H1 (cell line): Measurements from ENCODE around the gene OSBPL5. TPM values are rescaled to one million over a fixed set of nuclear protein-coding genes. Genes with fewer than 3 reads are reported as not detected.

Source experiments
- CTCF ChIA-PET: fragments of 300-600 bp; sonication (Branson Sonifier 250); formaldehyde crosslinking; loops from one replicate; lab custom pipeline; 2021; ENCODE audit not compliant: partially characterized antibody; lab: Charles Lee
- POLR2A ChIA-PET: fragments of 300-600 bp; sonication (Branson Sonifier 250); formaldehyde crosslinking; loops from one replicate; lab custom pipeline; 2021; ENCODE audit warnings: inconsistent platforms; ENCODE audit not compliant: partially characterized antibody; lab: Charles Lee
- DNase-seq, 2 experiments: peaks; one replicate each; pipeline versions ENCODE4 v3.0.0 to v3.0.0-alpha.2; 2010 to 2022; ENCODE audit warnings: low spot score in 2 of 2, low read depth in 1 of 2, mixed read lengths in 1 of 2
- FAIRE-seq: peaks from 2 replicates; lab custom pipeline; 2011; peaks lifted over from hg19 to GRCh38; lab: Jason Lieb, UNC
- H2AFZ ChIP-seq: 2 replicates; pipeline ENCODE4 v1.8.1; 2012; ENCODE audit warnings: low read length, inconsistent platforms
- H2AK5ac ChIP-seq: 2 replicates; pipeline ENCODE4 v1.6.1; 2013; ENCODE audit warnings: low read depth, low read length
- H2BK120ac ChIP-seq: replicated peaks from 2 replicates; pipeline ENCODE3; 2013; ENCODE audit warnings: low read depth, low read length, inconsistent platforms
- H2BK12ac ChIP-seq: 2 replicates; pipeline ENCODE4 v1.6.1; 2013; ENCODE audit warnings: low read depth, low read length
- H2BK15ac ChIP-seq: 2 replicates; pipeline ENCODE4 v1.6.1; 2013; ENCODE audit warnings: low read length
- H2BK20ac ChIP-seq: 2 replicates; pipeline ENCODE4 v1.6.1; 2013; ENCODE audit warnings: low read length
- H2BK5ac ChIP-seq: 2 replicates; pipeline ENCODE4 v1.6.1; 2013; ENCODE audit warnings: low read depth, low read length
- H3K14ac ChIP-seq: 2 replicates; pipeline ENCODE4 v1.6.1; 2013; ENCODE audit warnings: inconsistent platforms; ENCODE audit not compliant: insufficient read length
- H3K18ac ChIP-seq: 2 replicates; pipeline ENCODE4 v1.6.1; 2013; ENCODE audit warnings: low read length; ENCODE audit errors: extremely low read depth
- H3K23ac ChIP-seq: 2 replicates; pipeline ENCODE4 v1.6.1; 2013; ENCODE audit warnings: inconsistent platforms; ENCODE audit not compliant: insufficient read length
- H3K23me2 ChIP-seq: 2 replicates; pipeline ENCODE4 v1.6.1; 2013; ENCODE audit warnings: low read depth, low read length
- H3K27ac ChIP-seq: 2 replicates; pipeline ENCODE4 v1.6.1; 2011; ENCODE audit warnings: low read depth, low read length, inconsistent platforms
- H3K27me3 ChIP-seq, 4 experiments: replicated peaks in 1 of 4; 1 replicate in 1 of 4; 2 replicates in 3 of 4; pipeline versions ENCODE4 v1.6.1 to v1.8.1; 2011 to 2013; ENCODE audit warnings: low read length in 3 of 4, mild to moderate bottlenecking in 3 of 4, inconsistent platforms in 2 of 4, mixed read lengths in 2 of 4, moderate library complexity in 1 of 4; ENCODE audit not compliant: control insufficient read depth in 3 of 4, insufficient read depth in 3 of 4; ENCODE audit errors: extremely low read depth in 1 of 4
- H3K36me3 ChIP-seq, 4 experiments: 2 replicates each; pipeline versions ENCODE4 v1.6.1 to v1.8.1; 2011 to 2013; ENCODE audit warnings: mild to moderate bottlenecking in 4 of 4, low read length in 3 of 4, moderate library complexity in 2 of 4, control low read depth in 1 of 4, inconsistent platforms in 1 of 4; ENCODE audit not compliant: insufficient read depth in 4 of 4, control insufficient read depth in 2 of 4
- H3K4ac ChIP-seq: replicated peaks from 2 replicates; pipeline ENCODE3; 2013; ENCODE audit warnings: low read length, low read depth, mixed read lengths, inconsistent platforms; ENCODE audit not compliant: insufficient read length
- H3K4me1 ChIP-seq, 4 experiments: replicated peaks in 1 of 4; 1 replicate in 1 of 4; 2 replicates in 3 of 4; pipeline versions ENCODE4 v1.6.1 to v1.8.1; 2011 to 2013; ENCODE audit warnings: low read length in 3 of 4, inconsistent platforms in 2 of 4, mixed read lengths in 1 of 4; ENCODE audit not compliant: insufficient read depth in 4 of 4, control insufficient read depth in 3 of 4
- H3K4me2 ChIP-seq, 2 experiments: 2 replicates each; pipeline versions ENCODE4 v1.6.1 to v1.8.1; 2011 to 2013; ENCODE audit warnings: low read depth in 2 of 2, low read length in 2 of 2, control low read depth in 1 of 2, inconsistent platforms in 1 of 2, mild to moderate bottlenecking in 1 of 2; ENCODE audit not compliant: insufficient read depth in 1 of 2
- H3K4me3 ChIP-seq, 4 experiments: fragments of 200-600, 300-600 bp in 1 of 4; sonication (generic), shearing (Covaris generic), sonication (Bioruptor Twin) in 1 of 4; 2 replicates each; pipeline versions ENCODE4 v1.5.1 to v1.8.1; 2011 to 2016; ENCODE audit warnings: low read length in 4 of 4, low read depth in 3 of 4, control low read depth in 2 of 4, inconsistent platforms in 2 of 4, mild to moderate bottlenecking in 2 of 4, mixed read lengths in 1 of 4, moderate library complexity in 1 of 4; ENCODE audit not compliant: insufficient read depth in 2 of 4; ENCODE audit errors: extremely low read depth in 1 of 4
- H3K56ac ChIP-seq: replicated peaks from 2 replicates; pipeline ENCODE3; 2013; ENCODE audit warnings: low read depth, mild to moderate bottlenecking, mixed read lengths, low read length, inconsistent platforms; ENCODE audit not compliant: insufficient read length
- H3K79me1 ChIP-seq: 2 replicates; pipeline ENCODE4 v1.6.1; 2013; ENCODE audit warnings: low read depth, low read length, control low read depth
- H3K79me2 ChIP-seq, 2 experiments: 2 replicates each; pipeline versions ENCODE4 v1.6.1 to v1.8.1; 2012 to 2013; ENCODE audit warnings: low read length in 2 of 2, mild to moderate bottlenecking in 2 of 2, inconsistent platforms in 1 of 2; ENCODE audit not compliant: insufficient read depth in 2 of 2, control insufficient read depth in 1 of 2
- H3K9ac ChIP-seq, 4 experiments: replicated peaks in 1 of 4; 1 replicate in 1 of 4; 2 replicates in 3 of 4; pipeline versions ENCODE4 v1.6.1 to v1.8.1; 2011 to 2013; ENCODE audit warnings: low read depth in 3 of 4, low read length in 3 of 4, control low read depth in 2 of 4, mild to moderate bottlenecking in 2 of 4, moderate library complexity in 2 of 4, inconsistent platforms in 1 of 4; ENCODE audit errors: extremely low read depth in 1 of 4
- H3K9me3 ChIP-seq, 2 experiments: 2 replicates each; pipeline versions ENCODE4 v1.6.1 to v1.8.1; 2012 to 2013; ENCODE audit warnings: mild to moderate bottlenecking in 2 of 2, moderate library complexity in 2 of 2, control low read depth in 1 of 2, inconsistent platforms in 1 of 2, low read depth in 1 of 2, low read length in 1 of 2, mixed read lengths in 1 of 2; ENCODE audit not compliant: insufficient read depth in 2 of 2
- H4K20me1 ChIP-seq, 2 experiments: replicated peaks in 1 of 2; 2 replicates each; pipeline versions ENCODE3 to v1.8.1; 2011 to 2013; ENCODE audit warnings: inconsistent platforms in 2 of 2, low read length in 2 of 2, mild to moderate bottlenecking in 1 of 2; ENCODE audit not compliant: insufficient read depth in 2 of 2, control insufficient read depth in 1 of 2
- H4K5ac ChIP-seq: 2 replicates; pipeline ENCODE4 v1.6.1; 2013; ENCODE audit warnings: low read length, low read depth, mixed read lengths, inconsistent platforms; ENCODE audit not compliant: insufficient read length
- H4K8ac ChIP-seq: 2 replicates; pipeline ENCODE4 v1.8.0; 2013; ENCODE audit warnings: mild to moderate bottlenecking, moderate library complexity, low read length, inconsistent platforms; ENCODE audit not compliant: insufficient read depth; ENCODE audit errors: extremely low read depth
- H4K91ac ChIP-seq: replicated peaks from 2 replicates; pipeline ENCODE3; 2013; ENCODE audit warnings: low read length, mixed read lengths, inconsistent platforms; ENCODE audit not compliant: insufficient read length
- CREB1 ChIP-seq: IDR thresholded peaks from 2 replicates; pipeline ENCODE4 v1.6.1; 2012; ENCODE audit warnings: inconsistent platforms
- JUN ChIP-seq: IDR thresholded peaks from 2 replicates; pipeline ENCODE4 v1.6.1; 2011; ENCODE audit warnings: low read depth, mild to moderate bottlenecking, improper control_type of control experiment, low read length
- JUND ChIP-seq: IDR thresholded peaks from 2 replicates; pipeline ENCODE4 v1.6.1; 2011; ENCODE audit warnings: mild to moderate bottlenecking, improper control_type of control experiment, low read length
- KDM4A ChIP-seq: IDR thresholded peaks from one replicate; pipeline ENCODE4 v1.7.1; 2012; ENCODE audit warnings: low read depth, mild to moderate bottlenecking, moderate library complexity, low read length, inconsistent platforms; ENCODE audit not compliant: severe bottlenecking
- MAFK ChIP-seq: IDR thresholded peaks from 2 replicates; pipeline ENCODE4 v1.6.1; 2012; ENCODE audit warnings: low read depth, mild to moderate bottlenecking, improper control_type of control experiment, low read length
- RFX5 ChIP-seq: IDR thresholded peaks from 2 replicates; pipeline ENCODE4 v1.6.1; 2011; ENCODE audit warnings: low read depth, low read length, improper control_type of control experiment, borderline replicate concordance
- SIRT6 ChIP-seq: IDR thresholded peaks from one replicate; pipeline ENCODE4 v1.7.1; 2012; ENCODE audit warnings: low read length, inconsistent platforms
- SIX5 ChIP-seq: IDR thresholded peaks from 2 replicates; pipeline ENCODE4 v1.6.1; 2011; ENCODE audit warnings: mild to moderate bottlenecking, low read depth, low read length
- SUZ12 ChIP-seq: fragments of 200-600 bp; sonication (generic); IDR thresholded peaks from 2 replicates; pipeline ENCODE4 v1.6.1; 2012; ENCODE audit warnings: mild to moderate bottlenecking, inconsistent platforms, low read length, moderate library complexity, mixed read lengths
- TAF1 ChIP-seq: IDR thresholded peaks from 2 replicates; pipeline ENCODE4 v1.6.1; 2011; ENCODE audit warnings: mild to moderate bottlenecking, low read depth, low read length
- TBP ChIP-seq: IDR thresholded peaks from 2 replicates; pipeline ENCODE4 v1.6.1; 2011; ENCODE audit warnings: low read depth, low read length, improper control_type of control experiment
- WGBS, 2 experiments: shearing (Covaris generic) in 1 of 2; methylation state at CpG; one replicate each; pipeline versions ENCODE4 v1.1.6 to v1.1.7; 2013 to 2015; ENCODE audit warnings: low lambda C conversion rate in 2 of 2, mixed read lengths in 2 of 2, inconsistent platforms in 1 of 2, low coverage in 1 of 2, missing lambda C conversion rate in 1 of 2; ENCODE audit not compliant: insufficient replicate concordance in 2 of 2, insufficient coverage in 1 of 2, insufficient read length in 1 of 2; ENCODE audit errors: extremely low coverage in 1 of 2, missing lambda C conversion rate in 1 of 2; 5-methylcytosine and 5-hydroxymethylcytosine counted together
- polyA plus RNA-seq, 7 experiments: library from polyadenylated mRNA; depleted of rRNA in 3 of 7; stranded (reverse) in 5 of 7; unstranded in 2 of 7; fragments of >200 nt in 5 of 7; fragments of 200-250 nt in 2 of 7; gene quantifications; 1 replicate in 5 of 7; 2 replicates in 1 of 7; 4 replicates in 1 of 7; pipeline versions ENCODE4 v1.2.1 to v1.2.3, GENCODE V29; 2011 to 2013; ENCODE audit warnings: missing spikeins in 2 of 7, mixed read lengths in 2 of 7
- total RNA-seq: library from RNA; stranded (reverse); fragmentation: NEBNext Ultra II Directional; extraction: Animal tissue kit (Norgen Biotek cat#: 25700); gene quantifications from 2 replicates; pipeline ENCODE4 v1.2.1, GENCODE V29; 2021
- TF ChIP-seq, protein P1 (sequence below): IDR thresholded peaks from 2 replicates; pipeline ENCODE4 v1.6.1; 2012; ENCODE audit warnings: inconsistent platforms

OSBPL5 gene
- total and polyA plus RNA-seq, 2 of the 8 experiments (the other 6 are each of a cell fraction or from before 2014, with no cell fraction given) = 3.4 to 9.9 TPM

DNA sequence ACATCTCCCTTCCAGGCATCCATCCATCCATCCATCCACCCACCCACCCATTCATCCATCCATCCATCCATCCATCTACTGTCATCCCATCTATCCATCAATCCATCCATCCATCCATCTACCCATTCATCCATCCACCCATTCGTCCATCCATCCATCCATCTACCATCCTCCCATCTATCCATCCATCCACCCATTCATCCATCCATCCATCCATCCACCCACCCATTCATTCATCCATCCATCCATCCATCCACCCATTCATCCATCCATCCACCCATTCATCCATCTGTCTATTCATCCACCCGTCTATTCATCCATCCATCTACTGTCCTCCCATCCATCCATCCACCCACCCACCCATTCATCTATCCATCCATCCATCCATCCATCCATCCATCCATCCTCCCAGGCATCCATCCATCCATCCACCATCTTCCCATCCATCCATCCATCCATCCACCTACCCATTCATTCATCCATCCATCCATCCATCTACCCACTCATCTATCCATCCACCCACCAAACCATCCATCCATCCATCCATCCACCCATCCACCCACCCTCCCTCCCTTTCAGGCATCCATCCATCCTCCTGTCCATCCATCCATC lies 33.7 kb downstream of the OSBPL5 start:
- H3K9me3 ChIP-seq = no peaks in the 10 kb centered on the region
- no peaks in the 10 kb centered on the region; a peak in 1 of 7 replicates for H3K27me3 ChIP-seq
- no peak overlapping the region for H2BK120ac ChIP-seq
- WGBS, 2 experiments = 94 to 100% methylated on average over 1 to 2 of the region's 2 CpGs
- no peak overlapping the region for H2BK5ac ChIP-seq
- no peak overlapping the region for H2AK5ac ChIP-seq
- peaks cover 0 to 9% (median 3%) of the 10 kb centered on the region in 4 experiments; a peak in 3 of 7 replicates for H3K4me1 ChIP-seq
- no peak overlapping the region for H3K9ac ChIP-seq
- no peak overlapping the region for H4K8ac ChIP-seq
- H4K20me1 ChIP-seq = peaks cover 0 to 2% of the 10 kb centered on the region in 2 experiments
- no peak overlapping the region for H2BK15ac ChIP-seq
- ChIA-PET POLR2A (interaction anchor here (0.7 to 2.8 kb wide), 2 partner anchors 12 to 78 kb away, joined by 3 to 7 read pairs; no protein-coding TSS in a partner anchor), CTCF (interaction anchor here (3.5 kb wide), 1 partner anchor 8 kb away, joined by 14 read pairs; no protein-coding TSS in a partner anchor)
- FAIRE-seq (no peak), DNase-seq (no peak)
- no peaks in the 10 kb centered on the region for H3K79me2 ChIP-seq
- H4K5ac ChIP-seq = no peak overlapping the region
- no peak overlapping the region for H3K18ac ChIP-seq
- TF ChIP-seq TAF1 (no peak), MAFK (no peak), JUN (no peak), SIRT6 (no peak), SIX5 (no peak), RFX5 (no peak), KDM4A (no peak), CREB1 (no peak), TBP (no peak), JUND (no peak), SUZ12 (no peak)
- TF ChIP-seq, protein P1, sequence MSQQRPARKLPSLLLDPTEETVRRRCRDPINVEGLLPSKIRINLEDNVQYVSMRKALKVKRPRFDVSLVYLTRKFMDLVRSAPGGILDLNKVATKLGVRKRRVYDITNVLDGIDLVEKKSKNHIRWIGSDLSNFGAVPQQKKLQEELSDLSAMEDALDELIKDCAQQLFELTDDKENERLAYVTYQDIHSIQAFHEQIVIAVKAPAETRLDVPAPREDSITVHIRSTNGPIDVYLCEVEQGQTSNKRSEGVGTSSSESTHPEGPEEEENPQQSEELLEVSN = no peak
- no peak overlapping the region for H2BK20ac ChIP-seq
- H3K79me1 ChIP-seq = no peaks in the 10 kb centered on the region
- H3K4me3 ChIP-seq = no peak overlapping the region
- no peak overlapping the region for H2AFZ ChIP-seq
- no peak overlapping the region for H3K56ac ChIP-seq
- no peak overlapping the region for H3K4me2 ChIP-seq
- no peak overlapping the region for H3K14ac ChIP-seq
- H3K27ac ChIP-seq = no peak overlapping the region
- no peak overlapping the region for H3K4ac ChIP-seq
- H4K91ac ChIP-seq = no peak overlapping the region
- no peak overlapping the region for H2BK12ac ChIP-seq
- no peak overlapping the region for H3K23ac ChIP-seq
- no peaks in the 10 kb centered on the region for H3K36me3 ChIP-seq
- H3K23me2 ChIP-seq = peaks cover 8% of the 10 kb centered on the region; the same call in 1 of the 2 replicates
